Fibroblast of lung (primary cell): ENCODE data around the gene S100P.

ENCODE experiments used
- EZH2 ChIP-seq: IDR thresholded peaks from 2 replicates; pipeline ENCODE4 v1.5.1; 2012; ENCODE audit warnings: low read length, control low read depth, mild to moderate bottlenecking; ENCODE audit errors: missing control alignments
- TF ChIP-seq, protein P1 (sequence below), 2 donors: IDR thresholded peaks in 1 of 2; conservative IDR thresholded peaks in 1 of 2; 1 replicate in 1 of 2; 2 replicates in 1 of 2; pipeline ENCODE4 v1.5.1; 2011 to 2012; ENCODE audit warnings: low read length in 2 of 2, control low read depth in 1 of 2, inconsistent platforms in 1 of 2, low read depth in 1 of 2, mild to moderate bottlenecking in 1 of 2

- TF ChIP-seq, protein P1, sequence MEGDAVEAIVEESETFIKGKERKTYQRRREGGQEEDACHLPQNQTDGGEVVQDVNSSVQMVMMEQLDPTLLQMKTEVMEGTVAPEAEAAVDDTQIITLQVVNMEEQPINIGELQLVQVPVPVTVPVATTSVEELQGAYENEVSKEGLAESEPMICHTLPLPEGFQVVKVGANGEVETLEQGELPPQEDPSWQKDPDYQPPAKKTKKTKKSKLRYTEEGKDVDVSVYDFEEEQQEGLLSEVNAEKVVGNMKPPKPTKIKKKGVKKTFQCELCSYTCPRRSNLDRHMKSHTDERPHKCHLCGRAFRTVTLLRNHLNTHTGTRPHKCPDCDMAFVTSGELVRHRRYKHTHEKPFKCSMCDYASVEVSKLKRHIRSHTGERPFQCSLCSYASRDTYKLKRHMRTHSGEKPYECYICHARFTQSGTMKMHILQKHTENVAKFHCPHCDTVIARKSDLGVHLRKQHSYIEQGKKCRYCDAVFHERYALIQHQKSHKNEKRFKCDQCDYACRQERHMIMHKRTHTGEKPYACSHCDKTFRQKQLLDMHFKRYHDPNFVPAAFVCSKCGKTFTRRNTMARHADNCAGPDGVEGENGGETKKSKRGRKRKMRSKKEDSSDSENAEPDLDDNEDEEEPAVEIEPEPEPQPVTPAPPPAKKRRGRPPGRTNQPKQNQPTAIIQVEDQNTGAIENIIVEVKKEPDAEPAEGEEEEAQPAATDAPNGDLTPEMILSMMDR (conservative IDR thresholded peaks at IDR 0.05 in 1 of 2, IDR thresholded peaks at IDR 0.05 in 1 of 2; ENCODE audit: low read depth in 1 of 2, low read length in 2 of 2): no peak
- no peak for TF ChIP-seq EZH2
Observed at GRCh38 chr4:6731780-6732179, 38.1 kb downstream of the S100P start.
